B cell (primary cell): ENCODE measurements around the gene RNF220. TPM values are rescaled to one million over a fixed set of nuclear protein-coding genes. Genes with fewer than 3 reads are reported as not detected.

ENCODE experiments used
- ATAC-seq: fragments of 200-7000 bp; cut with Tn5 transposase; one replicate; pipeline ENCODE4 v1.10.0; 2021; ENCODE audit warnings: low read depth, mild to moderate bottlenecking, moderate number of reproducible peaks, moderate library complexity
- CTCF ChIA-PET: fragments of 350-600 bp; sonication (Branson Sonifier 250); formaldehyde crosslinking; loops from one replicate; lab custom pipeline; 2021; ENCODE audit warnings: antibody characterized with exemption, inconsistent platforms; lab: Charles Lee
- POLR2A ChIA-PET: fragments of 350-600 bp; sonication (Branson Sonifier 250); formaldehyde crosslinking; loops from one replicate; lab custom pipeline; 2021; ENCODE audit warnings: antibody characterized with exemption; lab: Charles Lee
- DNase-seq: peaks from one replicate; pipeline ENCODE4 v3.0.0; 2013
- H2AFZ ChIP-seq: 2 replicates; pipeline ENCODE4 v1.6.1; 2012; ENCODE audit warnings: mild to moderate bottlenecking, low read depth, low read length; ENCODE audit not compliant: insufficient read depth, poor library complexity, severe bottlenecking
- H3K27ac ChIP-seq, 2 donors: 1 replicate in 1 of 2; 2 replicates in 1 of 2; pipeline ENCODE4 v1.5.1; 2012 to 2013; ENCODE audit warnings: low read length in 2 of 2, mild to moderate bottlenecking in 2 of 2, moderate library complexity in 1 of 2
- H3K27me3 ChIP-seq, 4 experiments: fragments of 200-600 bp in 1 of 4; sonication (generic) in 1 of 4; replicated peaks in 1 of 4; 1 replicate in 2 of 4; 2 replicates in 2 of 4; pipeline versions ENCODE4 v1.6.1 to v1.7.0; 2013 to 2016; ENCODE audit warnings: low read length in 3 of 4, mild to moderate bottlenecking in 2 of 4, mixed read lengths in 1 of 4, moderate library complexity in 1 of 4; ENCODE audit not compliant: insufficient read depth in 4 of 4, control insufficient read depth in 3 of 4; ENCODE audit errors: control extremely low read depth in 1 of 4
- H3K36me3 ChIP-seq, 2 experiments: replicated peaks in 1 of 2; 1 replicate in 1 of 2; 2 replicates in 1 of 2; pipeline versions ENCODE4 v1.6.1 to v1.7.1; 2013; ENCODE audit warnings: low read length in 1 of 2; ENCODE audit not compliant: insufficient read depth in 2 of 2, control insufficient read depth in 1 of 2; ENCODE audit errors: control extremely low read depth in 1 of 2, extremely low read depth in 1 of 2
- H3K4me1 ChIP-seq, 2 donors: fragments of 200-600 bp in 1 of 2; sonication (generic) in 1 of 2; 1 replicate in 1 of 2; 2 replicates in 1 of 2; pipeline versions ENCODE4 v1.5.1 to v1.6.1; 2013 to 2017; ENCODE audit warnings: low read length in 2 of 2; ENCODE audit not compliant: control insufficient read depth in 2 of 2, insufficient read depth in 2 of 2
- H3K4me2 ChIP-seq: replicated peaks from 2 replicates; pipeline ENCODE3; 2012; ENCODE audit warnings: mild to moderate bottlenecking, low read depth, low read length; ENCODE audit not compliant: poor library complexity, severe bottlenecking
- H3K4me3 ChIP-seq, 5 experiments: fragments of 200-600 bp in 1 of 5; sonication (generic) in 1 of 5; 1 replicate in 3 of 5; 2 replicates in 2 of 5; pipeline versions ENCODE4 v1.5.1 to v1.7.0; 2011 to 2016; ENCODE audit warnings: low read length in 4 of 5, mild to moderate bottlenecking in 4 of 5, low read depth in 2 of 5, control low read depth in 1 of 5, moderate library complexity in 1 of 5; ENCODE audit not compliant: insufficient read depth in 1 of 5; ENCODE audit errors: control extremely low read depth in 1 of 5, extremely low read depth in 1 of 5
- H3K79me2 ChIP-seq: fragments of 200-600 bp; sonication (generic); one replicate; pipeline ENCODE4 v1.6.0; 2016; ENCODE audit warnings: low read length; ENCODE audit not compliant: control insufficient read depth, insufficient read depth
- H3K9ac ChIP-seq: fragments of 200-600 bp; sonication (generic); 2 replicates; pipeline ENCODE4 v1.6.1; 2017; ENCODE audit warnings: mild to moderate bottlenecking, low read length, moderate library complexity
- H3K9me3 ChIP-seq, 3 donors: one replicate each; pipeline versions ENCODE4 v1.6.1 to v1.7.1; 2013; ENCODE audit warnings: low read length in 2 of 3; ENCODE audit not compliant: control insufficient read depth in 2 of 3, insufficient read depth in 1 of 3; ENCODE audit errors: control extremely low read depth in 1 of 3
- H4K20me1 ChIP-seq: 2 replicates; pipeline ENCODE4 v1.6.0; 2012; ENCODE audit warnings: mild to moderate bottlenecking, low read length; ENCODE audit not compliant: insufficient read depth, control insufficient read depth, poor library complexity, severe bottlenecking
- H3K27ac Mint-ChIP-seq: one replicate; pipeline ENCODE4 v1.8.0; 2021; ENCODE audit warnings: mixed read lengths
- H3K27me3 Mint-ChIP-seq: one replicate; pipeline ENCODE4 v1.8.0; 2021; ENCODE audit warnings: mixed read lengths
- H3K4me1 Mint-ChIP-seq: one replicate; pipeline ENCODE4 v1.8.0; 2021; ENCODE audit warnings: mixed read lengths
- H3K4me3 Mint-ChIP-seq: one replicate; pipeline ENCODE4 v1.8.0; 2021; ENCODE audit warnings: mixed read lengths
- H3K9me3 Mint-ChIP-seq: one replicate; pipeline ENCODE4 v1.8.0; 2022; ENCODE audit warnings: mixed read lengths; ENCODE audit not compliant: insufficient read depth
- EZH2 ChIP-seq: IDR thresholded peaks from 2 replicates; pipeline ENCODE4 v1.6.1; 2012; ENCODE audit warnings: borderline replicate concordance, low read depth, mild to moderate bottlenecking, moderate library complexity, low read length; ENCODE audit not compliant: insufficient read depth, poor library complexity, severe bottlenecking
- WGBS: methylation state at CpG from one replicate; pipeline ENCODE4 v1.1.5; 2013; ENCODE audit warnings: missing lambda C conversion rate; ENCODE audit not compliant: insufficient coverage; 5-methylcytosine and 5-hydroxymethylcytosine counted together
- intact Hi-C: fragments of 100-400 bp; cut with micrococcal nuclease; formaldehyde crosslinking; loops from one replicate; pipeline ENCODE4 v1.10.0; 2022
- polyA plus RNA-seq: library from polyadenylated mRNA; depleted of rRNA; stranded (reverse); fragments of >200 nt; gene quantifications from 2 replicates; pipeline ENCODE4 v1.2.3, GENCODE V29; 2012
- total RNA-seq, 2 donors: library from RNA; stranded (reverse); fragments of 120-200 nt in 1 of 2; gene quantifications; 1 replicate in 1 of 2; 2 replicates in 1 of 2; pipeline versions ENCODE4 v1.2.3 to v1.2.4, GENCODE V29; 2013 to 2022
- TF ChIP-seq, protein P1 (sequence below): fragments of 200-600 bp; IDR thresholded peaks from one replicate; pipeline ENCODE4 v1.8.0; 2022; ENCODE audit warnings: antibody characterized with exemption, mild to moderate bottlenecking

RNF220 gene
- total and polyA plus RNA-seq, 2 donors (not counting 1 experiment from before 2014, with no cell fraction given), result 115 to 141 TPM

DNA sequence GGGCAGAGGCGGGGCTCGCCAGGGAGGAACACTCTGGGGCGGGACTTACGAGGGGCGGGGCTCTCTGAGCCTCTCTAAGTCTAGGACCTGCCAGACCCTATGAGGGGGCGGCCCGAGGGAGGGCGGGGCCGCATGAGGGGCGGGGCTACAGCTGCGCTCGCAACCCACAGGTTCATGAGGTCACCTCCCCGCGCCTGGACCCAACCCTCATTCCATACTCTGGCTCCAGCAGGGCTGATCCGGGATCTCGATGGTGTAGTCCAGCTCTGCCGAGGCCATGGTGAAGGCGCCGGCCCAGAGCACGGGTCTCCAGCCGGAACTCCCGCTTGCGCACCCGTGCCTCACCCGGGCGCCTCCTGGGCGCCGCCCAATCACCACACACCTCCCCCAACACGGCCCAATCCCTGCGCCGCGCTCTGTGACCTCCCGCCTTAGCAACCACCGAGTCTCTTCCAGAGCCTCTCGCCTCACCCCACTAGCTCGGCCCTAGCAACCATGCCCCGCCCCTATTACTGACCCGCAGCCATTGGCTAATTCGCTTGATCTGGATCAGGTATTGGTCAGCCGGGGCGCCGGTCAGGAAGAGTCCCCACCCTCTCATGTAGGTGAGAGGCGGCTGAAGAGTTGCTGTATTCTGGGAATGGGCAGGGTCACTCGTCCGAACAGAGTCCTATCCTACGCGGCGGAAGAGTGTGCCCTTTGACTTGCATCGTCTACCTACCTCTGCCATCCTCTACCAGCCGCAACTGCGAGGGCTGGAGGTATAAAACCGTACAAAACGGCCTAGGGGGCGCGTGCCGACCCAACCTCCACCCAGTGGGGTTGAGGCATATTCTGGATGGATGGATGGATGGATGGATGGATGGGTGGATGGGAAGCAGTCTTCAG, 269.3 kb downstream of the RNF220 start, which contains the start of the genes ARMH1 and TMEM53:
Gene ARMH1 (plus strand): TSS at position 602 of the 888 bp plus-strand sequence. CDS start 14,984 bp downstream, outside the sequence.
Gene TMEM53 (minus strand): TSS at position 369 of the 888 bp plus-strand sequence. CDS start 90 bp downstream, at position 279.
- H3K27me3 Mint-ChIP-seq, result no peaks in the 10 kb centered on the region
- H3K9me3 ChIP-seq, result no peaks in the 10 kb centered on the region
- H3K4me2 ChIP-seq, result peak within 1 kb of the TSS; percentile 98
- DNase-seq (peak; percentile 99), ATAC-seq (peak; percentile 91)
- H3K4me1 Mint-ChIP-seq, result peaks cover 35% of the 10 kb centered on the region
- TF ChIP-seq, protein P1, sequence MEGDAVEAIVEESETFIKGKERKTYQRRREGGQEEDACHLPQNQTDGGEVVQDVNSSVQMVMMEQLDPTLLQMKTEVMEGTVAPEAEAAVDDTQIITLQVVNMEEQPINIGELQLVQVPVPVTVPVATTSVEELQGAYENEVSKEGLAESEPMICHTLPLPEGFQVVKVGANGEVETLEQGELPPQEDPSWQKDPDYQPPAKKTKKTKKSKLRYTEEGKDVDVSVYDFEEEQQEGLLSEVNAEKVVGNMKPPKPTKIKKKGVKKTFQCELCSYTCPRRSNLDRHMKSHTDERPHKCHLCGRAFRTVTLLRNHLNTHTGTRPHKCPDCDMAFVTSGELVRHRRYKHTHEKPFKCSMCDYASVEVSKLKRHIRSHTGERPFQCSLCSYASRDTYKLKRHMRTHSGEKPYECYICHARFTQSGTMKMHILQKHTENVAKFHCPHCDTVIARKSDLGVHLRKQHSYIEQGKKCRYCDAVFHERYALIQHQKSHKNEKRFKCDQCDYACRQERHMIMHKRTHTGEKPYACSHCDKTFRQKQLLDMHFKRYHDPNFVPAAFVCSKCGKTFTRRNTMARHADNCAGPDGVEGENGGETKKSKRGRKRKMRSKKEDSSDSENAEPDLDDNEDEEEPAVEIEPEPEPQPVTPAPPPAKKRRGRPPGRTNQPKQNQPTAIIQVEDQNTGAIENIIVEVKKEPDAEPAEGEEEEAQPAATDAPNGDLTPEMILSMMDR, result no peak
- TF ChIP-seq EZH2, result no peak
- peak within 1 kb of the TSS; percentile 70 to 88 (median 84) for H3K4me3 ChIP-seq
- H2AFZ ChIP-seq, result peak within 1 kb of the TSS; percentile 86
- no peaks in the 10 kb centered on the region for H3K9me3 Mint-ChIP-seq
- peak within 1 kb of the TSS; percentile 96 for H3K27ac Mint-ChIP-seq
- H4K20me1 ChIP-seq, result no peaks in the 10 kb centered on the region
- H3K27me3 ChIP-seq, result no peaks in the 10 kb centered on the region
- CTCF ChIA-PET, result interaction anchor here (0.6 to 5.3 kb wide), 13 partner anchors 10 to 103 kb away, joined by 3 to 33 read pairs (median 4); no protein-coding TSS in a partner anchor
- H3K79me2 ChIP-seq, result no peaks in the 10 kb centered on the region
- peak within 1 kb of the TSS; percentile 87 to 94 for H3K27ac ChIP-seq
- H3K36me3 ChIP-seq, result no peaks in the 10 kb centered on the region
- H3K4me3 Mint-ChIP-seq, result peak within 1 kb of the TSS; percentile 91
- peak within 1 kb of the TSS; percentile 93 for H3K9ac ChIP-seq
- under 1% methylated on average over 42 of the region's 56 CpGs for WGBS
- intact Hi-C loops, result loop anchor here (1.0 to 5.0 kb wide), 9 partner anchors 21 to 826 kb away; partner anchors contain the start of genes CCDC163, DMAP1, EIF2B3 and KIF2C
- POLR2A ChIA-PET, result interaction anchor here (0.5 to 2.3 kb wide), 17 partner anchors 21 to 1573 kb away, joined by 3 to 20 read pairs (median 4); partner anchors contain the start of genes PLK3, RAD54L, RNU5D-1 and RPS8
- peaks cover 34 to 50% of the 10 kb centered on the region in 2 donors for H3K4me1 ChIP-seq
